ENCODE results near the gene APOL4.

APOL4 gene

GRCh38 chr22:36180038-36180880 lies 21.4 kb downstream of the APOL4 start:
- no peak overlapping the region for H3K4me3 ChIP-seq (ENCODE audit: low read depth, low read length)
- peak; percentile 67 for TF ChIP-seq CTCF (IDR thresholded peaks at IDR 0.05; ENCODE audit: low read depth, low read length)

GRCh38 chr22:36177160-36177559 lies 24.4 kb downstream of the APOL4 start:
- TF ChIP-seq CTCF (IDR thresholded peaks at IDR 0.05; ENCODE audit: low read depth, low read length), result no peak

GRCh38 chr22:36175892-36176291 lies 25.7 kb downstream of the APOL4 start:
- no peak for TF ChIP-seq CTCF (IDR thresholded peaks at IDR 0.05; ENCODE audit: low read depth, low read length)
- H3K4me3 ChIP-seq (ENCODE audit: low read depth, low read length), result no peak overlapping the region

More at GRCh38 chr22:36177160-36177559, 24.4 kb downstream of the APOL4 start:
- no peak overlapping the region for H3K4me3 ChIP-seq (ENCODE audit: low read depth, low read length)

- TF ChIP-seq CTCF (IDR thresholded peaks at IDR 0.05; ENCODE audit: low read depth, low read length), result no peak
- no peak overlapping the region for H3K4me3 ChIP-seq (ENCODE audit: low read depth, low read length)
Observed at GRCh38 chr22:36171941-36172340, 29.7 kb downstream of the APOL4 start.

GRCh38 chr22:36166518-36167220 lies 34.9 kb downstream of the APOL4 start:
- TF ChIP-seq CTCF (IDR thresholded peaks at IDR 0.05; ENCODE audit: low read depth, low read length), result no peak
- no peak overlapping the region for H3K4me3 ChIP-seq (ENCODE audit: low read depth, low read length)

GRCh38 chr22:36166086-36166485 lies 35.5 kb downstream of the APOL4 start:
- TF ChIP-seq CTCF (IDR thresholded peaks at IDR 0.05; ENCODE audit: low read depth, low read length), result no peak
- no peak overlapping the region for H3K4me3 ChIP-seq (ENCODE audit: low read depth, low read length)

GRCh38 chr22:36165141-36165540 lies 36.5 kb downstream of the APOL4 start:
- H3K4me3 ChIP-seq (ENCODE audit: low read depth, low read length), result no peak overlapping the region
- TF ChIP-seq CTCF (IDR thresholded peaks at IDR 0.05; ENCODE audit: low read depth, low read length), result no peak

Measured in WI38 (cell line).